ENCODE measurements around the gene HECTD3.

GRCh38 chr1:44999232-44999631 lies 11.9 kb downstream of the HECTD3 start:
- no peak for TF ChIP-seq POLR2A (IDR thresholded peaks at IDR 0.05)
- no peak for TF ChIP-seq POLR2AphosphoS5 (IDR thresholded peaks at IDR 0.05)
